IMR-90 (cell line): ENCODE measurements around the gene BRI3BP. TPM values are rescaled to one million over a fixed set of nuclear protein-coding genes. Genes with fewer than 3 reads are reported as not detected.

Experiments used
- ATAC-seq: fragments of 200-7000 bp; cut with Tn5 transposase; 2 replicates; pipeline ENCODE4 v1.9.1; 2020; ENCODE audit warnings: low read depth, mild to moderate bottlenecking, moderate library complexity
- BruUV-seq: library from RNA; stranded (reverse); fragments of 400-500 nt; replicated peaks from 2 replicates; lab custom pipeline; 2021; lab: Mats Ljungman, UMichigan
- CTCF ChIA-PET: fragments of 300-600 bp; formaldehyde crosslinking; extraction: SDS; loops from one replicate; lab custom pipeline; 2021; ENCODE audit warnings: antibody characterized with exemption; lab: Yijun Ruan, JAX
- POLR2A ChIA-PET: fragments of 300-600 bp; sonication (Branson Sonifier 250); formaldehyde crosslinking; loops from one replicate; lab custom pipeline; 2022; ENCODE audit warnings: antibody characterized with exemption; ENCODE audit not compliant: unreplicated experiment; lab: Charles Lee
- DNase-seq: peaks from one replicate; pipeline ENCODE4 v3.0.0; 2013
- H2AFZ ChIP-seq: replicated peaks from 2 replicates; pipeline ENCODE3; 2013; ENCODE audit warnings: low read length, mild to moderate bottlenecking; ENCODE audit not compliant: poor library complexity
- H2AK5ac ChIP-seq: 2 replicates; pipeline ENCODE4 v1.6.1; 2013; ENCODE audit warnings: low read depth, low read length, inconsistent platforms
- H2AK9ac ChIP-seq: replicated peaks from 2 replicates; pipeline ENCODE3; 2013; ENCODE audit warnings: mild to moderate bottlenecking, low read depth, low read length, moderate library complexity; ENCODE audit not compliant: poor library complexity
- H2BK120ac ChIP-seq: 2 replicates; pipeline ENCODE4 v1.6.1; 2013; ENCODE audit warnings: low read depth, low read length, inconsistent platforms
- H2BK15ac ChIP-seq: 3 replicates; pipeline ENCODE4 v1.6.1; 2013; ENCODE audit warnings: low read depth, low read length, inconsistent platforms
- H2BK20ac ChIP-seq: 2 replicates; pipeline ENCODE4 v1.6.1; 2013; ENCODE audit warnings: low read depth, mild to moderate bottlenecking, inconsistent platforms, low read length, moderate library complexity
- H2BK5ac ChIP-seq: 2 replicates; pipeline ENCODE4 v1.6.1; 2013; ENCODE audit warnings: mild to moderate bottlenecking, low read depth, low read length, inconsistent platforms; ENCODE audit not compliant: poor library complexity, severe bottlenecking
- H3K14ac ChIP-seq: replicated peaks from 2 replicates; pipeline ENCODE4 v1.6.1; 2013; ENCODE audit warnings: low read depth, low read length, inconsistent platforms
- H3K18ac ChIP-seq: 2 replicates; pipeline ENCODE4 v1.6.1; 2013; ENCODE audit warnings: low read depth, low read length, control low read depth
- H3K23ac ChIP-seq: 2 replicates; pipeline ENCODE4 v1.6.1; 2013; ENCODE audit warnings: low read depth, low read length, inconsistent platforms
- H3K27ac ChIP-seq: 2 replicates; pipeline ENCODE4 v1.5.1; 2013; ENCODE audit warnings: mild to moderate bottlenecking, control low read depth, low read length; ENCODE audit not compliant: insufficient read depth
- H3K27me3 ChIP-seq: 2 replicates; pipeline ENCODE4 v1.6.1; 2013; ENCODE audit warnings: low read length; ENCODE audit not compliant: control insufficient read depth, insufficient read depth
- H3K36me3 ChIP-seq: 2 replicates; pipeline ENCODE4 v1.6.1; 2013; ENCODE audit warnings: low read length, mixed read lengths; ENCODE audit not compliant: control insufficient read depth, insufficient read depth
- H3K4ac ChIP-seq: 2 replicates; pipeline ENCODE4 v1.6.1; 2013; ENCODE audit warnings: low read depth, low read length, inconsistent platforms
- H3K4me1 ChIP-seq: 2 replicates; pipeline ENCODE4 v1.6.1; 2013; ENCODE audit warnings: low read length, mixed read lengths; ENCODE audit not compliant: control insufficient read depth, insufficient read depth
- H3K4me2 ChIP-seq: 2 replicates; pipeline ENCODE4 v1.6.1; 2013; ENCODE audit warnings: low read depth, mild to moderate bottlenecking, control low read depth, low read length, moderate library complexity
- H3K4me3 ChIP-seq: 2 replicates; pipeline ENCODE4 v1.5.1; 2013; ENCODE audit warnings: low read depth, mild to moderate bottlenecking, control low read depth, low read length, moderate library complexity; ENCODE audit not compliant: insufficient read depth
- H3K56ac ChIP-seq: 2 replicates; pipeline ENCODE4 v1.6.1; 2013; ENCODE audit warnings: low read length, inconsistent platforms; ENCODE audit not compliant: insufficient read depth; ENCODE audit errors: extremely low read depth
- H3K79me1 ChIP-seq, 2 experiments: 2 replicates each; pipeline ENCODE4 v1.6.1; 2013; ENCODE audit warnings: low read length in 2 of 2, inconsistent platforms in 1 of 2, low read depth in 1 of 2
- H3K9ac ChIP-seq: 2 replicates; pipeline ENCODE4 v1.6.1; 2013; ENCODE audit warnings: low read depth, low read length, control low read depth
- H3K9me1 ChIP-seq: 2 replicates; pipeline ENCODE4 v1.6.1; 2013; ENCODE audit warnings: low read length, inconsistent platforms; ENCODE audit not compliant: insufficient read depth
- H3K9me3 ChIP-seq: 2 replicates; pipeline ENCODE4 v1.6.1; 2013; ENCODE audit warnings: low read length; ENCODE audit not compliant: control insufficient read depth, insufficient read depth
- H4K20me1 ChIP-seq: 2 replicates; pipeline ENCODE4 v1.6.1; 2013; ENCODE audit warnings: low read length, inconsistent platforms; ENCODE audit not compliant: insufficient read depth
- H4K5ac ChIP-seq: 2 replicates; pipeline ENCODE4 v1.6.1; 2013; ENCODE audit warnings: mild to moderate bottlenecking, low read depth, low read length, control low read depth
- H4K8ac ChIP-seq, 2 experiments: 2 replicates each; pipeline ENCODE4 v1.6.1; 2013; ENCODE audit warnings: low read depth in 2 of 2, low read length in 2 of 2, control low read depth in 1 of 2, inconsistent platforms in 1 of 2
- H4K91ac ChIP-seq: 2 replicates; pipeline ENCODE4 v1.6.1; 2013; ENCODE audit warnings: low read depth, low read length, inconsistent platforms; ENCODE audit not compliant: insufficient read depth
- BHLHE40 ChIP-seq: fragments of 150-350 bp; IDR thresholded peaks from 2 replicates; pipeline ENCODE4 v1.6.1; 2016; ENCODE audit warnings: mild to moderate bottlenecking, low read depth, low read length
- CEBPB ChIP-seq: IDR thresholded peaks from 2 replicates; pipeline ENCODE4 v1.6.1; 2012; ENCODE audit warnings: low read depth, low read length, improper control_type of control experiment
- CHD1 ChIP-seq: IDR thresholded peaks from 2 replicates; pipeline ENCODE4 v1.6.1; 2012; ENCODE audit warnings: low read depth, low read length, improper control_type of control experiment
- CTCF ChIP-seq: conservative IDR thresholded peaks from 2 replicates; pipeline ENCODE4 v1.5.1; 2012; ENCODE audit warnings: mild to moderate bottlenecking, low read depth, low read length, improper control_type of control experiment
- ELK1 ChIP-seq: fragments of 150-350 bp; IDR thresholded peaks from 2 replicates; pipeline ENCODE4 v1.6.1; 2016; ENCODE audit warnings: low read depth, mild to moderate bottlenecking, low read length, moderate library complexity, borderline replicate concordance
- FOS ChIP-seq: fragments of 150-350 bp; IDR thresholded peaks from 2 replicates; pipeline ENCODE4 v1.6.1; 2016; ENCODE audit warnings: low read depth, low read length
- MAFK ChIP-seq: IDR thresholded peaks from 2 replicates; pipeline ENCODE4 v1.6.1; 2012; ENCODE audit warnings: low read depth, low read length, improper control_type of control experiment
- MAZ ChIP-seq: IDR thresholded peaks from 2 replicates; pipeline ENCODE4 v1.6.1; 2012; ENCODE audit warnings: low read depth, mild to moderate bottlenecking, low read length, improper control_type of control experiment, moderate library complexity, borderline replicate concordance
- MXI1 ChIP-seq: IDR thresholded peaks from 2 replicates; pipeline ENCODE4 v1.6.1; 2012; ENCODE audit warnings: low read depth, mild to moderate bottlenecking, low read length, moderate library complexity, borderline replicate concordance
- NFE2L2 ChIP-seq: fragments of 150-350 bp; IDR thresholded peaks from 2 replicates; pipeline ENCODE4 v1.6.1; 2016; ENCODE audit warnings: low read depth, mild to moderate bottlenecking, low read length
- POLR2A ChIP-seq: IDR thresholded peaks from 2 replicates; pipeline ENCODE4 v1.6.1; 2012; ENCODE audit warnings: mild to moderate bottlenecking, low read depth, low read length
- RAD21 ChIP-seq: IDR thresholded peaks from 2 replicates; pipeline ENCODE4 v1.6.1; 2012; ENCODE audit warnings: low read length, improper control_type of control experiment
- RCOR1 ChIP-seq: IDR thresholded peaks from 2 replicates; pipeline ENCODE4 v1.6.1; 2012; ENCODE audit warnings: mild to moderate bottlenecking, low read length, improper control_type of control experiment; ENCODE audit not compliant: insufficient replicate concordance
- RFX5 ChIP-seq: IDR thresholded peaks from 2 replicates; pipeline ENCODE4 v1.8.0; 2012; ENCODE audit warnings: low read depth, mild to moderate bottlenecking, low read length, moderate library complexity
- SMC3 ChIP-seq: fragments of 150-350 bp; IDR thresholded peaks from 2 replicates; pipeline ENCODE4 v1.6.1; 2016; ENCODE audit warnings: low read depth, mild to moderate bottlenecking, antibody characterized with exemption, low read length, moderate library complexity
- USF2 ChIP-seq: fragments of 150-350 bp; IDR thresholded peaks from 2 replicates; pipeline ENCODE4 v1.6.1; 2017; ENCODE audit warnings: mild to moderate bottlenecking, antibody characterized with exemption, low read length, low read depth
- WGBS, 2 experiments: methylation state at CpG; one replicate each; pipeline versions ENCODE4 v1.1.5 to v1.1.7; 2013; ENCODE audit warnings: missing lambda C conversion rate in 2 of 2; ENCODE audit not compliant: insufficient read length in 1 of 2; ENCODE audit errors: extremely low coverage in 2 of 2; 5-methylcytosine and 5-hydroxymethylcytosine counted together
- dilution Hi-C: fragments of 300-500 bp; cut with HindIII; formaldehyde crosslinking; loops from one replicate; pipeline ENCODE4 v1.14.3; 2018; ENCODE audit warnings: low sequenced_read_pairs; ENCODE audit not compliant: unreplicated experiment
- in situ Hi-C: fragments of 300-500 bp; cut with MboI; formaldehyde crosslinking; loops from 3 replicates; pipeline ENCODE4 v1.14.3; 2019; ENCODE audit warnings: low sequenced_read_pairs, inconsistent platforms, mixed read lengths
- intact Hi-C: fragments of 100-400 bp; cut with micrococcal nuclease; formaldehyde crosslinking; loops from 2 replicates; pipeline ENCODE4 v1.10.0; 2022
- polyA plus RNA-seq, 3 experiments: library from polyadenylated mRNA; depleted of rRNA; stranded (reverse); fragments of >200 nt; gene quantifications; 2 replicates each; pipeline ENCODE4 v1.2.3, GENCODE V29; 2012; ENCODE audit warnings: low replicate concordance in 1 of 3
- total RNA-seq: library from RNA; depleted of rRNA; stranded (reverse); fragments of >200 nt; gene quantifications from 2 replicates; pipeline ENCODE4 v1.2.3, GENCODE V29; 2012

BRI3BP gene
- total and polyA plus RNA-seq, 2 of the 4 experiments (the other 2 are of a cell fraction): 2.5 to 2.8 TPM

- H2BK20ac ChIP-seq: no peak overlapping the region
- H3K36me3 ChIP-seq: no peaks in the 10 kb centered on the region
- in situ Hi-C loops: no loop called here
- H3K27ac ChIP-seq: no peak overlapping the region
- no peaks in the 10 kb centered on the region for H4K20me1 ChIP-seq
- no peak overlapping the region for H2AK5ac ChIP-seq
- H2AK9ac ChIP-seq: no peak overlapping the region
- no peak overlapping the region for H3K4me3 ChIP-seq
- no peaks in the 10 kb centered on the region for H3K79me1 ChIP-seq
- H4K91ac ChIP-seq: no peak overlapping the region
- no peak overlapping the region for H2AFZ ChIP-seq
- no peak overlapping the region for H3K14ac ChIP-seq
- H3K27me3 ChIP-seq: no peaks in the 10 kb centered on the region
- CTCF ChIA-PET: no interaction called here
- H3K23ac ChIP-seq: no peak overlapping the region
- no peaks in the 10 kb centered on the region for H3K4me1 ChIP-seq
- dilution Hi-C loops: no loop called here
- no peak overlapping the region for H4K5ac ChIP-seq
- H3K4ac ChIP-seq: no peak overlapping the region
- H2BK5ac ChIP-seq: no peak overlapping the region
- H3K18ac ChIP-seq: no peak overlapping the region
- H3K9me1 ChIP-seq: no peaks in the 10 kb centered on the region
- BruUV-seq: no TSS peak
- no peak overlapping the region for H3K9ac ChIP-seq
- ATAC-seq: no peak
- H3K4me2 ChIP-seq: no peak overlapping the region
- POLR2A ChIA-PET: no interaction called here
- intact Hi-C loops: no loop called here
- DNase-seq: no peak
- no CpG with 5 or more reads among the region's 6 CpGs for WGBS, 2 experiments
- no peak overlapping the region for H2BK120ac ChIP-seq
- no peak overlapping the region for H3K56ac ChIP-seq
- no peaks in the 10 kb centered on the region for H3K9me3 ChIP-seq
- no peak overlapping the region for H2BK15ac ChIP-seq
- TF ChIP-seq MXI1: no peak
- TF ChIP-seq FOS: no peak
- TF ChIP-seq CEBPB: no peak
- no peak for TF ChIP-seq SMC3
- no peak for TF ChIP-seq NFE2L2
- TF ChIP-seq RFX5: no peak
- no peak for TF ChIP-seq RCOR1
- no peak for TF ChIP-seq MAFK
- TF ChIP-seq POLR2A: no peak
- TF ChIP-seq RAD21: no peak
- TF ChIP-seq USF2: no peak
- TF ChIP-seq CTCF: no peak
- no peak for TF ChIP-seq CHD1
- TF ChIP-seq BHLHE40: no peak
- no peak for TF ChIP-seq MAZ
- no peak for TF ChIP-seq ELK1
- no peak overlapping the region for H4K8ac ChIP-seq
Measured at GRCh38 chr12:125038976-125039625, 45.7 kb downstream of the BRI3BP start.
